Measurements from ENCODE around the gene LYRM4. TPM values are rescaled to one million over a fixed set of nuclear protein-coding genes. Genes with fewer than 3 reads are reported as not detected.
A peak's percentile ranks its signal among the peaks of the same experiment; 100 is the strongest.

The LYRM4 gene
- total RNA-seq, 1 experiment from 2014 or later, result 44.3 TPM

DNA sequence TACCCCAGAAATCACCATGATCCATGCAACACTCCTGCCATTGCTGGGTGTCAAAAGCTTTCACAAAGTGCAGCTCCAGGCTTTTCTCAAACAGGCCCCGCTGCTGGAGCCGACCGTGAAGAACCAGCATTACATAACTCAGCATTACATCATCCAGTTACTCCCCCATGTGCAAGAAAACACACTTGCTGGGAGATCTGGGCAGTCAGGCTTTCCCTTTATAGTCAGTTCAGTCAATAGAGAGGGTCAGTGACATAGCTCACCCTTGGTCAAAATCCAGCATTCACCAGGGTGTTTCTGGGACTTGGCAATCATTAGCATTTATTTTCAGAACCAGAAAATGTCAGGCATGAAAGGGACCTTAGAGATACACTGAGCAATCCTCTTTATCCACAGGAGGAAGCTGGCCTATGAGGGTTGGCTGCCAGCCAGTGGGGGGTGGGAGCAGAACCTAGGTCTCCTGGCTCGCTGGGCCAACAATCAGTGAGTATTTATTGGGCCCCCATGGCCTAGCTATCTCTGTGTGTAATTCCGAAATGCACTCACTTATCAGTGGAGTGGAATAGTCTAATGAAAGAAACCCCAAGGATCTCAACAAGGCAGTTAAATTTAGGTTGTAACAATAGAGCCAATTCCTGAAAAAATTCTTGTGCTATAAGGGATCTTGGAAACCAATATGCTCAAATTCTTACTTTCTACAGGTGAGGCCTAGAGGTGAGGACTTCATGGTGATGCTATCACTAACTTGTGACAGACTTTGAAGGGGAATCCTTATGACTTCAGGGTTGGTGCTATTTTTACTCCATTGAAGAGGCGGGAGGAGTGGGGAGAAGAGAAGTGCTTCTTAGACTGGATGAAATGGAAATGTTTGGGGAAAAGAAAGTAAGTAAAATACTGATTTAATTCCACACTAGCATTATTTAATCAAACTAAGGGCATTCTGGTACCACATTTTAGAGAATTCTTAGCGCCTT, 54.6 kb downstream of the LYRM4 start:
- no peak overlapping the region for H3K9ac ChIP-seq (ENCODE audit: extremely low read depth, insufficient read length, low read length)
- no peaks in the 10 kb centered on the region for H3K79me1 ChIP-seq (ENCODE audit: insufficient read depth, low read depth, low read length, poor library complexity, severe bottlenecking)
- DNase-seq, result no peak
- Mint-ChIP-seq H3K27ac (peak overlapping the region in 1 of 3 experiments; percentile 45; a peak in 2 of 7 replicates), H3K9me3 (no peaks in the 10 kb centered on the region), H3K36me3 (ENCODE audit: insufficient read depth in 1 of 3, low read depth in 3 of 3) (no peaks in the 10 kb centered on the region), H3K4me1 (peaks cover 26 to 29% of the 10 kb centered on the region in 2 experiments), H3K4me3 (no peak overlapping the region), H3K27me3 (ENCODE audit: low read depth) (no peaks in the 10 kb centered on the region)
- no peak overlapping the region for H2AFZ ChIP-seq (ENCODE audit: low read length)
- H3K56ac ChIP-seq (ENCODE audit: insufficient read length, low read depth, low read length), result no peak overlapping the region
- H3T11ph ChIP-seq (ENCODE audit: low read length), result no peak overlapping the region
- no peak overlapping the region for H3K4ac ChIP-seq (ENCODE audit: low read depth, low read length)
- H2BK15ac ChIP-seq (ENCODE audit: low read depth, low read length), result no peak overlapping the region; the same call in 1 of the 2 replicates
- no peak overlapping the region for H3K23ac ChIP-seq (ENCODE audit: insufficient read length, low read depth, low read length)
- no peak overlapping the region for H2BK120ac ChIP-seq (ENCODE audit: low read depth, low read length, poor library complexity, severe bottlenecking)
- no peak overlapping the region for H3K4me2 ChIP-seq (ENCODE audit: insufficient read depth, insufficient read length, low read length)
- H2BK12ac ChIP-seq (ENCODE audit: insufficient read length, low read depth, low read length), result no peak overlapping the region
- H4K20me1 ChIP-seq (ENCODE audit: control insufficient read depth, insufficient read depth, insufficient read length), result no peaks in the 10 kb centered on the region
- no peaks in the 10 kb centered on the region for H3K9me3 ChIP-seq (ENCODE audit: control insufficient read depth, low read depth, low read length)
- no peak overlapping the region for H2BK5ac ChIP-seq (ENCODE audit: insufficient read length, low read length)
- H3K27me3 ChIP-seq (ENCODE audit: insufficient read depth, low read length), result no peaks in the 10 kb centered on the region
- H3K4me1 ChIP-seq (ENCODE audit: insufficient read depth, low read length), result peaks cover 2% of the 10 kb centered on the region; the same call in 1 of the 2 replicates
- H4K91ac ChIP-seq (ENCODE audit: insufficient read length, low read depth, low read length), result no peak overlapping the region
- H3K18ac ChIP-seq (ENCODE audit: insufficient read length, low read depth, low read length), result no peak overlapping the region
- TF ChIP-seq, protein P1, sequence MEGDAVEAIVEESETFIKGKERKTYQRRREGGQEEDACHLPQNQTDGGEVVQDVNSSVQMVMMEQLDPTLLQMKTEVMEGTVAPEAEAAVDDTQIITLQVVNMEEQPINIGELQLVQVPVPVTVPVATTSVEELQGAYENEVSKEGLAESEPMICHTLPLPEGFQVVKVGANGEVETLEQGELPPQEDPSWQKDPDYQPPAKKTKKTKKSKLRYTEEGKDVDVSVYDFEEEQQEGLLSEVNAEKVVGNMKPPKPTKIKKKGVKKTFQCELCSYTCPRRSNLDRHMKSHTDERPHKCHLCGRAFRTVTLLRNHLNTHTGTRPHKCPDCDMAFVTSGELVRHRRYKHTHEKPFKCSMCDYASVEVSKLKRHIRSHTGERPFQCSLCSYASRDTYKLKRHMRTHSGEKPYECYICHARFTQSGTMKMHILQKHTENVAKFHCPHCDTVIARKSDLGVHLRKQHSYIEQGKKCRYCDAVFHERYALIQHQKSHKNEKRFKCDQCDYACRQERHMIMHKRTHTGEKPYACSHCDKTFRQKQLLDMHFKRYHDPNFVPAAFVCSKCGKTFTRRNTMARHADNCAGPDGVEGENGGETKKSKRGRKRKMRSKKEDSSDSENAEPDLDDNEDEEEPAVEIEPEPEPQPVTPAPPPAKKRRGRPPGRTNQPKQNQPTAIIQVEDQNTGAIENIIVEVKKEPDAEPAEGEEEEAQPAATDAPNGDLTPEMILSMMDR (conservative IDR thresholded peaks at IDR 0.05), result no peak
- H4K5ac ChIP-seq (ENCODE audit: insufficient read length, low read depth, low read length), result no peak overlapping the region
- no peak overlapping the region for H3K27ac ChIP-seq (ENCODE audit: insufficient read length, low read depth, low read length)
- no peak overlapping the region for H3K14ac ChIP-seq (ENCODE audit: insufficient read depth, low read length)
- WGBS (ENCODE audit: extremely low coverage, insufficient read length, low lambda C conversion rate), result no CpG with 5 or more reads among the region's 7 CpGs
- H2AK5ac ChIP-seq (ENCODE audit: insufficient read length, low read length), result no peak overlapping the region
- H2BK20ac ChIP-seq (ENCODE audit: low read depth, low read length, poor library complexity, severe bottlenecking), result no peak overlapping the region
- no peak overlapping the region for H4K8ac ChIP-seq (replicated peaks; ENCODE audit: insufficient read length, low read depth, low read length)
- H3K79me2 ChIP-seq (ENCODE audit: insufficient read depth, low read length), result no peaks in the 10 kb centered on the region
- H3K23me2 ChIP-seq (ENCODE audit: insufficient read length, low read depth, low read length, poor library complexity, severe bottlenecking), result no peaks in the 10 kb centered on the region

Data from H9 (cell line).